ENCODE results near the gene GALNT9.
"Not testable (repeated sequence)": the region's sequence is repeated elsewhere in the genome, so short reads cannot be mapped to it uniquely, and the experiment has no call there.

The GALNT9 gene

GRCh38 chr12:132149526-132149925, 179.9 kb downstream of the GALNT9 start:
- DNase-seq (ENCODE audit: low read depth in 2 of 2, low spot score in 1 of 2): not testable (repeated sequence)

GRCh38 chr12:132148368-132149045, 180.9 kb downstream of the GALNT9 start:
- DNase-seq (ENCODE audit: low read depth in 2 of 2, low spot score in 1 of 2): no peak

GRCh38 chr12:132147423-132148367, 181.7 kb downstream of the GALNT9 start:
- no peak for DNase-seq (ENCODE audit: low read depth in 2 of 2, low spot score in 1 of 2)

- no peak for DNase-seq (ENCODE audit: low read depth in 2 of 2, low spot score in 1 of 2)
These were observed 182.5 kb downstream of the GALNT9 start for GRCh38 chr12:132146772-132147422.
